Measurements from ENCODE around the gene FAM204A.

FAM204A gene

DNA sequence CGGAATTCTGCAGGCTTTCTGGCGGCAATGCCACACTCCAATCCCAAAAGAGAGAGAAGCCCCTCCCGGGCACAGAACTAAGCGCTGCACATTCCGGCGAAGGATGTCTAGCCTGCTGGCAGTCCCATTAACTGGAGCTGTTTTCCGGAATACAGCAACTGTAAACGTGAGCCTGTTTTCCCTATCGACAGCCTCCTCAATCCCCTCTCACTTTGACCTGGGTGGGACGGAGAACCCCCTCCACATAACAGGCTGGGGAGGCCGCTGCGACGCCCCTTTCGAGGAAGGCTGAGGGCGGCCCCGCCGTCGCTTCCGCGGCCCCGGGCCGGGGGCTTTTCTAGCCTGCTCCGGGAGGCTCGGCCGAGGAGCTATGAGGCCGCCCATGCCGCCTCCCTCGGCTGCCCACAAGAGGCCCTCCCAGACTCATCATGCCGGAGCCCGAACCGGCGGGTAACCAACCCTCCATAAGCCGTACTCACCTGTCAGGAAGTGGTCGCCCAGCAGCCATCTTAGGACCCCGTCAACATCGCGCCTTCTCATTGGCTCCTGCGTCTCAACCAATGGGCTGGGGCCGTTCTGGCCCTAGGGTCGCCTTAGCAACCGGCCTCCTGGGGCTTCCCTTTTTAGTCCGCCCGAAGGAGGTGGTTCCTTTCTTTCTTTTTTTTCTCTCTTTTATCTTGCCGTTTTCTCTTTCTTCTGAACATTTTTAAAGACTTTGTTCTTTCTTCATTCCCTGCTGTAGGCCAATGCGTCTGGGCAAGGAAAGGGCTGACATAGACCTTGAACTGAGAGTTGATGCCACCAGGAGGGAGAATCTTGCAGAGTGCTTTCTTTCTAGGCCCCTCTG, at the start of gene FAM204A:
Gene FAM204A (minus strand): TSS at position 534 of the 847 bp plus-strand sequence. CDS start 5,909 bp downstream, outside the sequence.
- peak; percentile 92 to 94 for DNase-seq (ENCODE audit: low read depth in 1 of 2, low spot score in 1 of 2)

DNA sequence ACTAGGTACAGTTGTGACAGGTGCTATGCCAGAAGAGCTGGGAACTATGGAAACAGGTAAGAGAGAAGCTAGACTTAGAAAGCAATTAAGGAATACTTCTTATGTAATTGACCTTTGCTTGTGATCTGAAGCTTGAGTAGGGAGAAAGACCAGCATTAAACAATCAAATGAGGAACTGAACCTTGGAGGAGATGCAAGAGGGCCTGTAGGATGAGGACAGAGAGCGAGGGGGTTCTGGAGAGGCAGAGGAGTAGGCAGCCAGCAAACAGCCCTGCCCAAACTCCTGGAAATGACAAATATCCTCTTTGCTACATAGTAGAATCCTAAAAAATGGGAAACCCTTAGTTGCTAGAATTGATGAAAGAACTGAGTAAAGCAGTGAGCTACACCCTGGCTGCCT, 41.6 kb upstream of the FAM204A start:
- no peak for DNase-seq (ENCODE audit: low read depth in 1 of 2, low spot score in 1 of 2)

- DNase-seq (ENCODE audit: low read depth in 1 of 2, low spot score in 1 of 2) = no peak
Measured at GRCh38 chr10:118383063-118383689, 41.1 kb upstream of the FAM204A start.

DNA sequence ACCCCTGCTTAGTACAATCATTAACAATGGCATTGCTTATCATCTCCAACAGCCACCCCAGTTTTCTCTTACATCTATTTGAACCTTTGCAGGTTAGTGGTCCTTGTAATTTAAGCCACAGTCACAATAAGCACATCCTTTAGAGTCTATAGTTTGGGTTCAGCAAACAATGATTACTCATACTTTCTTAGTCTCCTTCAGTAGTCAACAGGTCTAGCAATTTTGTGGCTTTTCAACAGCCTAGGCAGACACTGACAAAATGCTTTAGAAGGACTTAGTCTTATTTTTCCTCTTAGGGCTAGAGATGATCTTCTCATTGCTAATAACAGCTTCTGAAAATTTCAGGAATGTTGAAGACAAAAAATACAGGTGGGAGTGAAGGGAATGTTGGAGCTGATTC, 32.3 kb upstream of the FAM204A start:
- DNase-seq (ENCODE audit: low read depth in 1 of 2, low spot score in 1 of 2) = no peak

DNA sequence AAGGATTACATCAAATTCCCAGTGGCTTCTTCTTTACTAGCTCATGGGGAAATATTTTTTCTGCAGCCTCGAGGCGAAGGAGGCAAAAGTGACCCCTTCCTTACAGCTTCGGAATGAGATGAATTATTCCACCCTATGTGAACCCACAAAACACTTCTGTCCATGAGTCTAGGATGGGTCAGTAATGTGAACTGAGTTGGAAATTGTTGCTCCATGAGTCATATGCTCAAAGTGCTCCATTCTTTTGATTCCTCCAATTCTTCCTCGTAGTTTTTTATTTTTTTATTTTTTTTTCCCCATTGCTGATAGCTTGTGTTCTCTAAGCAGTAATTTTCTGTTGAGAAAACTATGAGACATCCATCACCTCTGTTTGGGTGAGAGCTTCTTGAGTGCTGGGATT, 31.7 kb upstream of the FAM204A start:
- no peak for DNase-seq (ENCODE audit: low read depth in 1 of 2, low spot score in 1 of 2)

DNA sequence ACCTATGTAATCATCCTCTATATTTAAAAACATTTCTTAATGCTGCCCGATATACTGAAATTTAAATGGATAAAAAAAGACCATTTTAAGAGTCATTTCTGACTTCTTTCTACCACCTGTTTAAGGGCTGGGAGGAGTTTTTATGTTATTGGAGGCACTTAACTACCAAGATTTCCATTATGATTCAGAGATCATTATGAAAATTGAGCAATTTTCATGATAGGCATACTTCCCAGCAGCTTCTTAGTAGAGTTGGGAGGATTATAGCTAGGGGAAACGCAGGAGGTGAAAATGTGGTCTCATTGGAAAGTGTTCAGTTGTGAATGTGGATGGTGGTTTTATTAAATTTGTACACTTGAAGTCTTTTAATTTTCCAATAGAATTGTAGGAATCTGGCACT, 28.4 kb upstream of the FAM204A start:
- no peak for DNase-seq (ENCODE audit: low read depth in 1 of 2, low spot score in 1 of 2)

DNA sequence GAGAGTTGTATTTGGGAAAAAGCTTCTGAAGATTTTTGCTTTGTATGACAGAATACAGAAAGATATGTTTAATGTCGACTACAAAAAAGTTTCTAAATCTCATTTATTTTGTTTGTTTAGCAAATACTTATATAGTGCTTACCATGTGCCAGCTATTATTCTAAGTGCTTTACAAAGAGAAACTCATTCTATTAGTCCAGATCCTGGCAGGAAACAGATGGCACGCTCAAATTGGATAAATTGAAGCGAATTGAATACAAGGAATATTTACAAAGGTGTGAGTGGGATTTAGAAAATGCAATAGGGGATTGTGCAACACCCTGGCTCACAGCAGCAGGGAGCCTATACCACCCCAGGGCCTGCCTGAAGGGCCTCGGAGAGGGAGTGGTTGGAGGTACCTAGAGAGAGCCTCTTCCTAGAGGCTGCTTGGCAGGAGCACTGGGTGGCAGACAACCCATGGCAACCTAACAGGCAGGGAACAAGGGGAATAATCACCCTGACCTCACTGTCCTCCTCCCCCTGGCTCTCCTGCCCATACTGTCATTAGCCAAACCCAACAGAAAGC, 27.6 kb upstream of the FAM204A start:
- no peak for DNase-seq (ENCODE audit: low read depth in 1 of 2, low spot score in 1 of 2)

DNA sequence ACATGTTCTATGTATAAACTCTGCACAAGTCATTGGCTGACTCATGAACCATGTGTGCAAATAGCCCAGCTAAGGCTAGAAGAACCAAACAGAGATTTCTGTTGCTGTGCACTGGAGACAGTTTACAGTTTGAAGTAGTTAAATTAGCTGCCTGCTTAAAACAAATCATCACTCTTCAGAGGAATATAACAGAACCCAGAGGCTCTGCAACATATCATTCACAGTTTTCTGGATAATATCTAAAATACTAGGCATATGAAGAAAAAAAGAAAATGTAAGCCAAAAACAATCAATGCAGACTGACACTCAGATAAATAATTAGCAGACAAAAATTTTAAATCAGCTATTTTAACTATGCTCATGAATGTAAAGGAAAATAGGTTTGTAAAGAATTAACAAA, 23.6 kb upstream of the FAM204A start:
- DNase-seq (ENCODE audit: low read depth in 1 of 2, low spot score in 1 of 2) = no peak

DNA sequence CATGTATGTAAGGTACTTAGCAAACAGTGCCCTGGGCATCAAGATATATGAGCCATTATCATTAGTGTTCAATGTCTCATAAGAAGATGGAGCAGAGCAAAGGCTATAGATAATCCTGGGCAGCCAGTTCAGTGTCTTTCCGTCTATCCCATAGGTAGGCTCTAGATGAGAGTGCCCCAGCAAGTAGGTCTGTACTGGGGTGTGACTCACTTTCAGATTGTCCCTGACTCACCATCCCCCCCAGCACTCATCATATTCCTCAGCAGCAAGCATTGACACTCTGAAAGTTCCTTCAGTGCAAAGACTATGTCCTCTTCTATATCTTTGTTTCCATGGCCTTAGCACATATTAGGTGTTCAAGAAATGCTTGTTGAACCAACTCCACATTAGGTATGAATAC, 20.0 kb upstream of the FAM204A start:
- no peak for DNase-seq (ENCODE audit: low read depth in 1 of 2, low spot score in 1 of 2)

- no peak for DNase-seq (ENCODE audit: low read depth in 1 of 2, low spot score in 1 of 2)
Measured at GRCh38 chr10:118358327-118358726, 16.2 kb upstream of the FAM204A start.

DNA sequence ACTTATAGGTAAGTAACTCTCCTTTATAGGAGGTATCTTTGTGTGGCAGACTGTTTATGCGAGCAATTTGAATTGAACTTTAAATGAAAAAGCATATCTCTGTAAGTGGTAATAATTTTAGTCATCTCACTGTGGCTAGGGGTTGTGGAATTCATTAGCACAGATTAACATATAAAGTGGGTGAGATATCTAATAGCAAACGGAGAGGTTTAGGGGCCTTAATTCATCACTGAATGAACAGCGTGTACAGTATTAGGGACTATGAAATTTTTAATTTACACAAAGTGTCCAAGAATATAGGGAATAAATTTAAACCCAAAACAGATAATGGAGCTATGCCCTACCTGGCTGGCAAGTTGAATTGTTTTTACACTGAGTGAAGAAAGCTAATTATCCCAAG, 15.7 kb upstream of the FAM204A start:
- no peak for DNase-seq (ENCODE audit: low read depth in 1 of 2, low spot score in 1 of 2)

- DNase-seq (ENCODE audit: low read depth in 1 of 2, low spot score in 1 of 2) = no peak
Measured at GRCh38 chr10:118356628-118357027, 14.5 kb upstream of the FAM204A start.

DNA sequence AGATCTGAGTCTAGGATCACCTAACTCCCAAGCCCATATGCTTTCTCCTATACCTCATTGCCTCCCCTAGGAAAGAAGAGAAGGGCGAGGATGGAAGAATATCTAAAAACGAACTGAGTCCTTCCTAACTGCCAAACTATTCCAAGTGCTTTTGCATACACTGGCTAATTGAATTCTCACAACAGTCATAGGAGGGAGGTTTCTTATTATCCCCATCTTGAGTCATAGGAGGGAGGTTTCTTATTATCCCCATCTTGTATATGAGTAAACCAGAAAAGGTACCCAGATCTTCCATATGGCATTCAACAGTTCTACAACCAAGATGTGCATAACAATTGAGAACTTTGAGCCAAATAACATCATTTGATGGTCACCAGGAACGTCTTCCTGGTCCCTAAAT, 13.1 kb upstream of the FAM204A start:
- no peak for DNase-seq (ENCODE audit: low read depth in 1 of 2, low spot score in 1 of 2)

DNA sequence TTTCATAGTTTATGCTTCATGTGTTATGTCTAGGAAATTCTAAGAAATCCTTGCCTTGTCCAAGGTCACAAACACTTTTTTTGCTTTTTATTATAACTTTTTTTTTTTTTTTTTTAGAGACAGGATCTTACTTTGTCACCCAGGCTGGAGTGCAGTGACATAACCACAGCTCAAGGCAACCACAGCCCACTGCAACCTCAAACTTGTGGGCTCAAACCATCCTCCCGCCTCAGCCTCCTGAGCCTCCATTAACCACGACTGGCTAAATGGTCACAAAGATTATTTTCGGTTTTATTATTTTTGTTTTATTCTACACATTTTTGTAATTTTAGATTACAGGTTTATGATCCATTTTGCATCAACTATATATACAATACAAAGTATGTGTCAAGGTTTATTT, 7.1 kb upstream of the FAM204A start:
- no peak for DNase-seq (ENCODE audit: low read depth in 1 of 2, low spot score in 1 of 2)

GRCh38 chr10:118343549-118343948, 1.4 kb upstream of the FAM204A start:
- DNase-seq (ENCODE audit: low read depth in 1 of 2, low spot score in 1 of 2) = no peak

GRCh38 chr10:118343115-118343514, 991 bp upstream of the FAM204A start:
- DNase-seq (ENCODE audit: low read depth in 1 of 2, low spot score in 1 of 2) = no peak

- DNase-seq (ENCODE audit: low read depth in 1 of 2, low spot score in 1 of 2) = no peak
Measured at GRCh38 chr10:118342638-118343020, 505 bp upstream of the FAM204A start.

DNA sequence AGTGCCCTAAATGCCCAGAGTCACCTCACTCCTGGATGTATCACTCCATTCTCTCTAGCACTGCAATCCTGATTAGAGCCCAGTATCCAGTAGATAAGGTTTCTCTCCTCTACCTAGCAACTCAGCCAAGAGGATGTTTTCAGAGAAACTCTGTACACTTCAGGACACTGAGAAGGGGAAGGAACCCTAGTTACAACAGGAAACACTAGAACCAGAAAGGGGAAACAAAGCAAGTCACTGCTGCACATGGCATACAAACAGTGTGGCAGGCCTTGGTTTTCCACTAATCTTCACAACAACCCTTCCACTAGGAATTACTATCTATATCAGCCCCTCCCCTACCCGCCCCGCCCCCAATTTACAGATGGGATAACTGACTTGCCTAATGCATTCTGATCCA, 1.6 kb downstream of the FAM204A start:
- DNase-seq (ENCODE audit: low read depth in 1 of 2, low spot score in 1 of 2) = no peak

DNA sequence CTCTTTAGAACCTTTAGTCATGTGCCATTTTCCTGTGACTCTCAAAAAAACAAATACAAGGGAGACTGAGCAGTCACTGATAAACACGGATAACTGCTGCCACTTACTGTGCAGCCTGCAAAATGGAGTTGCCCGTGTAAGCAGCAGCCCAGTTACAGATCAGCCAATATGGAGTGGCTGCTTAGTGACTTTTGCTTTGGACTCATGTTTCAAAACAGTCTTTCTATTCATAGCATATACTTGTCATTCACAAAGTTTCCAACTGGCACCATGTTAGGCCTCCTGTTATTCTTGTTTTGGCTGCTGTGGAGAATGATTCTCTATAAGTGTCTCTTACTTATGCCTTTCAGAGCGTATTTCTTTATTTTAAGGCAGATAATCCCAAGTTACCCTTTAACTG, 3.0 kb downstream of the FAM204A start:
- no peak for DNase-seq (ENCODE audit: low read depth in 1 of 2, low spot score in 1 of 2)

- no peak for DNase-seq (ENCODE audit: low read depth in 1 of 2, low spot score in 1 of 2)
Measured at GRCh38 chr10:118337356-118337755, 4.8 kb downstream of the FAM204A start.

- no peak for DNase-seq (ENCODE audit: low read depth in 1 of 2, low spot score in 1 of 2)
Measured at GRCh38 chr10:118333871-118334270, 8.3 kb downstream of the FAM204A start.

- no peak for DNase-seq (ENCODE audit: low read depth in 1 of 2, low spot score in 1 of 2)
Measured at GRCh38 chr10:118332948-118333710, 9.0 kb downstream of the FAM204A start.
